ENCODE measurements around the gene CCNY.

- TF ChIP-seq CTCF (IDR thresholded peaks at IDR 0.05) (no peak), ZFX (IDR thresholded peaks at IDR 0.05; ENCODE audit: borderline replicate concordance) (no peak)
These were observed 270.1 kb downstream of the CCNY start for GRCh38 chr10:35606430-35606829.
